ENCODE measurements around the gene CCNQ.

CCNQ gene

DNA sequence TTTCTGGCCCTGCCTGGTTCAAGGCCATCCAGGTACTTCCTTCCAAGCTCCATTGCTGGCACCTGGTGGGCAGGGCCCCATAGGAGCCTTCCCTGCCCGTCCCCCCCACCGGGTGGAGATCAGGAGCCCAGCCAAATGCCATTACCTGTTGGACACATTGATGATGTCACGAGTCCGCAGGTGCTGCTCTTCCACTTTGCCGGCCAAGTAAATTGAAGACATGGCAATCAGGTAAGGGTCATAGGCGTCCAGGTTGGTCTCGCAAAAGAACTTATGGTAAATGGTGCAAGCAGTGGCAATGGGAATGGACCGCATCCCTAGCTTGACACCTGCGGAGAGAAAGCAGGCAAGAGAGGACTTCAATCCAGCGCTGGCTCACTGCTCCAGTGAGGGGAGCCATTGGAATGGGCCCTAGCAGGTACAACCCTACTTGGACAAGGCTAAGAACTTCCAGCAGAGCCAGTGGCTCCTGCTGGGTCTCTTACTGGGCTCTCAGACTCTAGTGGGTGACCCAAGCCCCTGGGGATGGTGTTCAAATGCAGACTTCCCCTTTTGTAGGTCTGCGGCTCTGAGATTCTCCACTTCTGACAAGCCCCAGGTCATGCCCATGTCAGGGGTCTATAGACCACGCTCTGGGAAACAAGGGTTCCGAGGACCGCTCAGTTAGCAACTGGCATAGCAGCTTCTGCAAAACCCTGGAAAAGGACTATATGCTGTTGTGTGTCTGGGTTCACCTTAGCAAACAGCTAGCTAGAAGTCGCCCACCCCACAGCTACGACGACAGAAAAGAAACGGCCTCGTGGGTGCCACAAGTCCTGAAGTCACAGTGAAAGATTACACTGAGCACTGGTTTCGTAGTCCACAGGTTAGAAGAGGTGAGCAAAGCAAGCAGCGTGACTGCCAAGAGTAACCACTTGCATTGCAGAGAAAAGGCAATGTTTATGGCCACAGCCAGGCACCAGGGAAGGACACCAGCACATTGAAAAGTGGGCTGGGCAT lies 2.8 kb downstream of the CCNQ start:
- DNase-seq (ENCODE audit: low spot score), result no peak

DNA sequence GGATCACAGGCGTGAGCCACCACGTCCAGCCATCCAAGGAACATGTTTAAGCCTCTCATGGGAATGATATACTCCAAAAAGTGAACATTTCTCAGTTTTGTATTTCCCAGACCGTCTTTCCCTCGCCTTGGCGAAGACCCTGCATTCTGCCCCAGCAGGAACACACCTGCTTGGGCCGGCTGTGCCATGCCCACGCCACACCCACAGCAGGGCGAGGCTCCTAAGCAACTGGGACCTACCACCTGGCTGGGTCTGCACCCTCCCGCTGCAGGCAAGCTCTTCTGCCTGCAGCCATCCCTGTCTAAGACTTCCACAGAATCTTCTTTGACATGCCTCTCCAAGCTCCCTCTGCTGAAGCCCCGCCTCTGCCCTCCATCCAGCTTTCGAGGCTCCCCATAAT lies 3.6 kb downstream of the CCNQ start:
- DNase-seq (ENCODE audit: low spot score), result no peak

DNA sequence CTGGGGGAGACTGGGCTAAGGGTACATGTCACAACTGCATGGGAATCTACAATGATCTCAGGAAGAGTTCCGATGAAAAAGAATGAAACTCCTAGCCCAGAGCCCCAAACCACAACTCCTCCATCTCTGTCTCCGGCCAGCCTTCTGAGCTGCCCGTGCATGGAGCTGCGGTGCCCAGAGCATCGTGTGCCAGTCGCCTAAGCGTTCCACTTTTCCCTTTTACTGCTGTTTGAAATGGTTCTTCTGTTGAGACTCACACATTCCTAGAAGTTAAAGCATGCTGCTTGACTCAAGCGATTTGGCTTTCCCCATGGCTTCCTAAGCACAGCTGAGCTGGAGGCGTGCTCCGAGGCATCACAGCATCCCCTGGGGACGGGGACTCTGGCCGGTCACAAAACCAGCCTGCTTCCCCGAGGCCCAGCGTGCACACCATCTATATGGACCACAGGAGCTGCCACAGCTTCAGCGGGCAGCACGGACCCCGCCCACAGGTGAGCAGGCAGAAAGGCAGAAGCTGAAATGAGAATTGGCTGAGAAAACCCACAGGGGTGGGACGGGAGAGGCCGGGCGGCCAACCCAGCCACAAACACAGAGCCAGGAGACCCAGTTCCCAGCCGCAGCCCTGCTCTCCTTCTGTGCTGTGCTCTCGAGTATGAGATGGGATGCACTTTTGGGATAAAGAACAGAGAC lies 5.0 kb downstream of the CCNQ start:
- no peak for DNase-seq (ENCODE audit: low spot score)

DNA sequence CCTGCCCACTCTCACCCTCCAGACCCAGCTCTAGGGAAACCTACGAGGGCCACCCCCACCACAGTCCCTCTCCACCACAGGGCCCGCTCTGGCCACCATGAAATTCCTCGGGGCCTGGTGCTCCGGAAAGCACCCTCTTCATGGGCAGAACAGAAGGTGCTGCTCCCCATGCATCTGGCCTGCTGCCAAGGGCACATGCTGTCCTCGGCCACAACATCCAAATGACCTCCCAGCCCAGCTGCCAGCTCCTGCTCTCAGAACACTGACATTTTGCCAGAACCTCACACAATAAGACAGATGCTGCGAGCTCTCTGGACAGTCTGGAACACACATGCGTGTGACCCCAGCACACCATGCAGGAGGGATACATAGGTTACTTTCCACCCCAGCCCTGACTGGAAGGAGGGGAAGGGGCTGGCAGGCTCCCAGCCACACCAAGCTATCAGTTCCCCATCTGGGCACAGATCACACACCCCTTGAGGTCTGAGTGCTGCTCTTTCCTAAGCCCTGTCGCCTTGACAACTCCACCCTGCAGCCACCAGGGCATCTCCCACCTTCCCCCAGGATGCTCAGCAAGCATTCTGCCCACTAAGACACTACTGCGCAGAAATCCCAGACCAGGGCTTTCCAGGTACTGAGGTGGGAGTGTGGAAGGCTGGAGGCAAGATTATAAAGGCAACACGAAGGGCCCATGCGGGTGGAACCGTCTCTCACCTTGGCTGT lies 5.8 kb downstream of the CCNQ start:
- DNase-seq (ENCODE audit: low spot score), result no peak

DNA sequence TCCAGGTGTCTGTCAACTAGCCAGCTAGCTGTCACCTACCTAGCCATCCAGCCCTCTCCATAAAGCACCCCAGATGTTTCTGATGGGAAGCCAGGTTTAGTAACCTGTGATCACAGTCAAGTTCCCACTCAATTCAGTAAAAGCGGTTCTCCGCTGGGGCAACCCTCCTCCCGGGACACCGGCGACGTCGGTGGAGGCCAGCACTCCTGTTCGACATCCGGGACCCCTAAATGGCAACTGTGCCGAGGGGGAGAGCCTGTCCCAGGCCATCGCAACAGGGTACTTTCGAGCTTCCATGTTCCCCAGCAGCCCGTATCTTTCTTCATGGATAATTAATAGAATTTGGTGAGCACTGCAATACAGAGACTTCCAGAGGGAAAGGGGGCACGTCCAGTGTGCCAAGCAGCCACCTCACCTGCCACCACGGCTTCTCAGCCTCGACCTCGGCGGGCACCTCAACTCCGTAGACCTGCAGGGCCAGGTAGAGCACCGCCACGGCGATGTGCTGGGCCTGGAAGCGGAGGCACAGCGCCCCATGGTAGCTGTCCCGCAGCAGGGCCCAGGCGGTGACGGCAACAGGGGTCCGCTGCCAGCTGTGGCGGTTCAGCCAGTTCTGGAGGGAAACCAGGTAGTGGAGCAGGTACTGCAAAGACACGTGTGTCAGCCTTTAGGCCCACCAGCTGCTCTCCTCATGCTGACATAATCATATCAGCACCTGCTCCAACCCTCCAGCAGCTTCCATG lies 6.7 kb downstream of the CCNQ start:
- DNase-seq (ENCODE audit: low spot score), result no peak

DNA sequence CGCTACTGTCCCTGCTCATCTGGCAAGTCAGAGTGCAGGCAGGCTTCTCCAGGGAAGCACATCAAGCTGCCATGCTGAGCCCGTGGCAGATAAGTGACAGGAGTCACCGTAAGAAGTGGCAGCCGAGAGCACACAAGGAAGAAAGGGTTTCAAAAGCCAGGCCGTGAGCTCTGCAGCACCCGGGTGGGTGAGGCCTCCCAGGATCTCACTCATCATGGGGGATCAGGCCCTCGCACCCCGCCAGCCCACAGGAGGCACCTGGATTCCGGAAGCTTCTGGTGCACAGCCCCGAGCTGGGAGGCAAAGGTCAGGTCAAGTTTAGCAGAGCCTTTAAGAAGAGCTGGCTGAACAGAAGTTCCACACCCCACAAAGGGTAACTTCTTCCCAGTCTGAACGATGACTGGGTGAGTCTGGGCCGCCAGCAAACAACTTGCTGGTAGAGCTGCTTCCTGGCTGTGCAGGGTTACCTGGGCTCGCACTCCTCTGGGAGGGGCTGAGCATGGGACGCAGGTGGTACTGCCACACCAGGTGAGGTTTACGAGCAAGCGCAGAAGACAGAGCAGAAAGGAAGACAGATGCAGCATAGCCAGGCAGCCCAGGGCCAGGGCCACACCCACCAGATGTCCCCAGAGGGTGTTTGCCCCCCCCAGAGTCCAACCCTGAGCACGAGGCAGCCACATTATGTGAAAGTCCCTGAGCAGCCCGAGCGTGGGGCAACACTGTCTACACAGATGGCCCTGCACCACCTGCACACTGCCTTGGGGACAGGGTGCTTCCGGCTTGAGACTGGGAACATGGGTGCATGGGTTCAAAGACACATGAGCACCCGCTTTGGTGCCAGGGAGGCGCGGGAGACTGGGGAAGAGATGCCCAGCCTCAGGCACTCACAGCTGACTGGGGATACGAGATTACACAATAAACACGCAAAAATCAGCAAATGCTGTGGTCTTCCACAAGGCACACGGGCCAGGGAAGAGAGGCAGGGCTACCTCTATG lies 7.7 kb downstream of the CCNQ start:
- DNase-seq (ENCODE audit: low spot score), result no peak

DNA sequence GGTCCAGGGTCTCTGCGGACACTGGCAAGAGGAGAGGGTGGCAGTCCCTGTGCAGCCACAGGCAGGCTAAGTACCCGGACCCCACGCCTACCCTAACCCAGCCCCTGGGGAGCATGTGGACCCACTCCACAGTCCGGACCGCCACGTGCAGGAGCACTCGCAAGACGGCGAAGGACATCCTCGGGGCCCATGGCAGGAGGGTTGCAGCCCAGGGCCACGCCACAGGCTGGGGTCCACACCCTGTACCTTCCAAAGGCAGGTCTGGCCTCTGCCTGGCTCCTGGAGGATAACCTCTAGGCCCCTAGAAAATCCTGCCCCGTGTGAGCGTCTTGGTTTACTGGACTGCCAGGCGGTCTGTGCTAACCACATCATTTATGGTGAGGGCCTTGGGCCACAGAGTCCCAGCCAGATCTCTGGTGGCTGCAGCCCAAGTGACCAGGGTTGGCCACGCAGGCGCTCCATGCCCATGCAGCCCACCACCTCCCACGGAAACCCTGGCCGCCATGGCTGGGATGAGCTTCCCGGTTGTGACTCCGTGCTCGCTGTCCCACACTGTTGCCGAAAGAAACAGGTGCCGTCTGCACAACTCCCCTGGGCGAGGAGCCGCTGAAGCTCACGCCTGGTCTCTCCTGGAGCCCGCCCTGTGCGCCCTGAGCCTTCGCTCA lies 10.0 kb downstream of the CCNQ start:
- no peak for DNase-seq (ENCODE audit: low spot score)

DNA sequence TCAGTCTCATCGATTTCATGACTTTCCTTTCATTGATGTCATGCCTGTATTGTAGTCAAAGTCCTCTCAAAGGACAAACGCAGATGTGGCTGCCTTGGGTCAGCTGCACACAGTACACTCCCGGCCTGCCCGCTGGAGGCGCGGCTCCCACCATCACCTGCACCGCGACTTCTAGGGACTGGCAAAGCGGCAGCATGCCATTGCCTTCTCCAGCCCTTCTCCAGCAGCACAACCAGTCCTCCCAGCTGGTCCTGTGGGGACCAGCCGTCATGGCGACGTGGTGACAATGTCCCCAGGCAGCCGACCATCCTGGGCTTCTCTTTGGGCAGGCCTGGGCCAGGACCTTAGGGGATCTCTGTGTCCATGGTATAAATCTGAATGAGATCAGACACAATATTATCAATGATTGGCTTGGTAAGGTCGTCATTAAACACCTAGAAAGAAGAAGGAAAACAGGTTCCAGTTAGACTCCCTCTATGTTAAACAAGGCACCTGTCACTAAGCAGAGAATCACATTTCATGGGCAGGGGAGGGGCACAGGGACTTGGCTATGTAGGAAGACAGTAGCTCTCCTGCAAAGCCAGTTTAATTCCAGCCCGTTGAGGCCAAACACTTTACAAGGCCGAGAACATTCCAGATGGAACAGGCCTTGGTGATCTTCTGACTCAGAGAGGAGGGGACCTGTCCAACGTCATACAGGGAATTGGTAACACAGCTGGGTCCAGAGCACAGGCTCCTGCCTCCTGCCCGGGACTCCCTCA lies 10.7 kb downstream of the CCNQ start:
- no peak for DNase-seq (ENCODE audit: low spot score)

DNA sequence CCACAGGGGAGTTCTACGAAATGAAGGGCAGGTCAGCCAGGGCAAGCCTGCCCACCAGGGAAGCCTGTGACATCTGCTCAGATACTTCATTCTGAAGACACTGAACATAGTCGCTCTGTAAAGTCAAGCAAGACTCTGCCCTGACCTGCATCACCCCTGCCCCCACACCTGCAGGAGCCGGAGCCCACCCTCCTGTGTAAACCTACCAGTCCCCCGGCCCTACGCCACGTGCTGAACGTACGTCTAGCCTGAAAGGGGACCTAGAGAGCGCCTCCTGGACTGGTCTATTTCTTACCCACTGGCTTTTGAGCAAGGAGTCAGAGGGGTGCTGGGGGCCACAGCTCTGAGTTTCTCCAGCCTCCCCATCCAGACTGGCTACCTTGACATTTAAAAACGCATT lies 11.6 kb downstream of the CCNQ start:
- DNase-seq (ENCODE audit: low spot score), result no peak

DNA sequence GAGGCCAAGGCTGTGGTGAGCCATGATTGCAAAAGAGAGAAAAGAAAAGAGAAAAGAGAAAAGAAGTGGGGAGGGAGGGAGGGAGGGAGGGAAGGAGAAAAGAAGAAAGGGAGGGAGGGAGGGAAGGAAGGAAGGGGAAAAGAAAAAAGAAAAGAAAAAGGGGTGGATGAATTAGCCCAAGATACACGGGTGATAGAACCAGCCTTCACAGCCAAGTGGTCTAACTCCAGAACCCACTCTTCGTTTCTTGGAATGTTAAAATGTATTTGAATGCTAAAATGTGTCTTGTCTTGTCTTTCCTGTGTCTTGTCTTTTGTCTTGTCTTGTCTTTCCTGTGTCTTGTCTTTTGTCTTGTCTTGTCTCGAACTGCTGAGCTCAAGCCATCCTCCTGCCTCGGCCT lies 13.1 kb downstream of the CCNQ start:
- no peak for DNase-seq (ENCODE audit: low spot score)

DNA sequence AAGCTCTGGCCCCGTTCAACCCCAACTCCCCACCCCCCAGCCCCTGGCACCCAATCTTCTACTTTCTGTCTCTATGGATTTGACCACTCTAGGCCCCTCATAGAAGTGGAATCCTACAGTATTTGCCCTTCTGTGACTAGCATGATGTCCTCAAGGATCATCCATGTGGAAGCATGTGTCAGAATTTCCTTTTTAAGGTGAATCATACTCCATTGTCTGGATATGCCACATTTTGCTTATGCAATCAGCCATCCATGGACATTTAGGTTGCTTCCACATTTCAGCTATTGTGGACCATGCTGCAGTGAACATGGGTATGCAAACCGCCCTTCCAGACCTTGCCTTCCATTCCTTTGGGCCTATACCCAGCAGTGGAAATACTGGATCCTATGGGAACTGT lies 15.5 kb downstream of the CCNQ start:
- no peak for DNase-seq (ENCODE audit: low spot score)

DNA sequence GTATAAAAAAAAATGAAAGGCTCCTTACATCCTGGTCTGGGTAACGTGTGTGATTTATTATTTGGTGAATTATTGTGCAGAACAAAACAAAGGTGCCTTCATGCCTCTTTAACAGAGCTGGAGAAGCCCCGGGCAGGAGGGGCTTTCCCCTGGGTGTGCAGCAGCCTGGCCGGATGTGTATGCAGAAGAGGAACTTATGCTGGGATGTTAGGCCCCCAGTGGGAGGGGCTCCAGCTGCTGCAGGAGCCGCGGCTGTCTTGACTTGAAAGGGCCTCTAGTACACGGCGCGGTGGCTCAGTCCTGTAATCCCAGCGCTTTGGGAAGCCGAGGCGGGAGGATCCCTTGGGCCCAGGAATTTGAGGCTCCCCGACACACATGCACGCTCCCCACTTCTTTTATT lies 16.0 kb downstream of the CCNQ start:
- DNase-seq (ENCODE audit: low spot score), result no peak

DNA sequence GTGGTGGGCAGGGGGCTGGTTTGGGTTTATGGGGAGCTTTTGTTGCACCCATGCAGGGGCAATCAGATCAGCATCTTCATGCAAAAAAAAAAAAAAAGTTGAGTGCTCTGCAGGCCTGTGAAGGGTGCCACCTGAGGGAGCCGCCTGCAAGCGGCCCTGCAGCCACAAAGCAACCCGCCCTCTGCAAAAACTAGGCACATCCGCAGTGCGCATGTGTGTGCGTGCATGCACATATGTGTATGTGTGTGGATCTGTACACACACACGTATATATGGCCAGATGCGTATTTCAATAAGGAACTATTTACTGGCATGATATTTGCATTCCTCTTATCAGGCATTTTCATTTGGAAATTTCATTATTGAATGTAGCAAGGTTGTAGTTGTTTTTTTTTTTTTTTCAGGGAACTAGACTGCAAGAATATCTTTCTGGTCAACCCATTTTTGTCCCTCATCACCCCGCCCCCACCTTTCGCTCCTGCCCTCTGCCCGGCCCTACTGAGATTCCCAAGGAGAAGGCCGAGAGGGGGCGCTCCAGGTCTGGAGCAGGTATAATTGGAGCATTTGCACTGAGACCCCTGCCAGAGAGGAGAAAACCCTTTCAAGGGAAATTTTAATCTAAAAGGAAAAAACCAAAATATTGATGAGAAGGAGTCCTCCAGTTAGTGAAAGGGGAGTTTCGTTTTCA lies 18.1 kb downstream of the CCNQ start:
- no peak for DNase-seq (ENCODE audit: low spot score)

DNA sequence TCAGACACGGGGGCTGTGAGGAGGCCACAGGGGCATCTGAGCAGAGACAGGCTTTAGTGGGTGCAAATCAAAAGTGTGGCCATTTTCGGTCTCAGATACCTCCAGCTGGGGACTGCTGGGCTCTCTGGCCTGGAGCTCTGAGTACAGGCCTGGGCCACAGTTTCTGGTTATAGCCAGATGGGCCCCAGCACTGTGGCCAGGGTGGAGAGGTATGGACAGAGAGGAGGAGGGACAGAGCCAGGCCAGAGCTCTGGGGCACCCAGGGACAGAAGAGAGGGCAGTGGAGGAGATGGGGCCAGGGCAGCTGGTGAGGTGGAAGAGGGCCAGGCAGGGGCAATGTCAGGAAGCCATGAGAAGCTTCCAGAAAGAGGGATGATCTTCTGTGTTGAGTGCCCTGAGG lies 20.1 kb downstream of the CCNQ start:
- DNase-seq (ENCODE audit: low spot score), result no peak

DNA sequence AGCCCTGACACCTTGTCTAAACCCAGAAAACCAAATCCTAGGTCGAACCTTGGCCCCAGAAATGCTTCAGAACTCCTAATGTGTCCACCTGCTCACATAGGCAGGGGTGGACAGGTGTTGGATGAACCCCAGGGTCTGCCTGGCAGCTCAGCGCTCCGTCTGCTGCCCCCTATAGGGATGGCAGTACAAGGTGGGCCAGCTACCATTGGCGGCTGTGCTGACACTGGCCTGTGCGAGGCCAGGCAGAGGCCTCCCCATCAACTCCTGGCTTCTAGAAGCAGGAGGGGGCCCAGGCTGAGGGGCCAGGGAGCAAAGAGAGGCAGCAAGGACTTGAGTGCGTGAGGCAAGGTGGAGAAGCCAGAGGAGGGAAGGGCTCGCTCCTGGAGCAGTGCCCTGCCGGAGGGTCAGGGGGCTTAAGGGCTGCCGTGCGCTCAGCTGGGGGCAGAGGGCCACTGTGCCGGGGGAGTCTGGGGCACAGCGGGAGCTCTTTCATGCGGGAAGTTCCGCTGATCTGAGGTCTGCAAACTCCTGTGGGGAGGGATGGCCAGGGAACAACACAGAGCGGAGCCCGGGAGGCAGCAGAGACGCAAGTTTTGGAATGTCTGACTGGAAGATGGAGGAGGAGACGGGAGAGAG lies 20.6 kb downstream of the CCNQ start:
- no peak for DNase-seq (ENCODE audit: low spot score)

DNA sequence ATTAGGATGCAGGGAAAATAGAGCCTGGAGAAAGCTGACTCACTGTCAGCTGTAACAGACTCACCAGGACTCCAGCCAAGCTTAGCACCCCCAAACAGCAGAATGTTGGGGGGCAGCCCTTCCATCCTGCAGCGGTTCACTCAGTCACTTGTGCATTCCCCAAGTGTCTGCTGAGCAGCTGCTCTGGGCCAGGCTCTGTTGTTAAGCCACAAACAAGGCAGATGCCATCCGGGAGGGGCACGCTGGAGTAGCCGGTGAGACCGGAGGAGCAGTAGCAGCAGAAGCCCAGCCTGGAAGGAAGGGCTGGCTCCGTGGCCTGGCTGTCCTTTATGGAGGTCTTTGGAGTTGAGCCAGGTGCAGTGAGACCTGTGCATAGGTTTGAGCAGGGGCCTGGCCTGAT lies 22.0 kb downstream of the CCNQ start:
- DNase-seq (ENCODE audit: low spot score), result no peak

DNA sequence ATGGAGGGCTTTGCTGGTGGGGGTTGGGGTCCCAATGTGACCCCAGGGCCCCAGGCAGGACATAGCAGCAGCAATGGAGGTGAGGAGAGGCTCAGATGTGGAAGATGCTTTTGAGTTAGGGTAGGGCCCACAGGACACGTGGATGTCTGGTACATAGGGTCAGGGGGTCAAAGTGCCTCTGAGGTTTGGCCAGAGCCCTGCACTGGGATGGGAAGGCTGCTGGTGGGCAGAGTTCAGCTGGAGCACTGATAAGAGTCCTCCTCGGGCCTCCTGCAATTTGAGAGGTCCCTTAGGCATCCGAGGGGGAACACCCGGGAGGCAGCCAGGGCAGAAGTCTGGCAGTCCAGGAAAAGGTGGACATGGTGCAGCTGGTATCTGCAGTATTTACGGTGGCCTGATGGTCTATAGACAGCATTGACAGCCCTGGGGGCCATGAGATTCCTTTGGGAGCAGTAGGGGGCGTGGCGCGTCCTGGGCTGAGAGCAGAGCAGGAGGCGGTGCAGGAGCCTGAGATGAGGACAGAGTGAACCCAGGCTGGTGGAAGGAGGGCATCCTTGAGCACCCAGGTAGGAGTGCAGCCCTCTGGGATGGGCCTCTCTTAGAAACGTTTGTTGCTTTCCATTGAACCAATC lies 22.6 kb downstream of the CCNQ start:
- DNase-seq (ENCODE audit: low spot score), result no peak

DNA sequence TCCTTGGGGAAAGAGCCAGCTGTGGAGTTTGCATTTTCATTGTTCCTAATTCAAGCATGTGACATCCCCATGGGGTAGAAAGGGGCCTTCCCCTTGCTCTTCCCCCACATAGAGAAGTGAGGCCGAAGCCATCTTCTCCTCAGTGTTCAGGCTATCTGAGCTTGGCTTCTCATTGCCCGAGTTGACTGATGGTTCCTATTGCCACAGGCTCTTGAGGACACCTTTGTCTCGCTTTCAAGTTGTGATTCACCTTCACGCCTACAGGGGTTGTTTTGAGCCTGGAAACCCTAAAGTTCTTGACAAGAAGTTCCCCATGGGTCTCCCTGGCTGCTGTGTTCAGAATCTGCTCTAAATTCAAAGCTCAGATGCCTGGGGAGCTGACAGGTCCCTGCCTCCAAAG lies 25.0 kb downstream of the CCNQ start:
- no peak for DNase-seq (ENCODE audit: low spot score)

Measured in AG20443 (cell line).